Endothelial cell of umbilical vein (primary cell): ENCODE results near the gene SAFB. TPM values are rescaled to one million over a fixed set of nuclear protein-coding genes. Genes with fewer than 3 reads are reported as not detected.

ENCODE experiments used
- BruUV-seq: library from RNA; stranded (reverse); fragments of 400-500 nt; replicated peaks from 2 replicates; lab custom pipeline; 2021; lab: Mats Ljungman, UMichigan
- CTCF ChIA-PET: fragments of 300-600, 350-600 bp; sonication (Branson Sonifier 250); formaldehyde crosslinking; loops from one replicate; lab custom pipeline; 2021; ENCODE audit warnings: antibody characterized with exemption, inconsistent platforms; lab: Charles Lee
- POLR2A ChIA-PET: fragments of 300-600, 350-600 bp; sonication (Branson Sonifier 250); formaldehyde crosslinking; loops from one replicate; lab custom pipeline; 2021; ENCODE audit warnings: antibody characterized with exemption, inconsistent platforms; lab: Charles Lee
- DNase-seq: peaks from one replicate; pipeline ENCODE4 v3.0.0-alpha.2; 2011; ENCODE audit warnings: low read depth, low spot score
- FAIRE-seq: peaks from 2 replicates; lab custom pipeline; 2011; peaks lifted over from hg19 to GRCh38; lab: Jason Lieb, UNC
- H2AFZ ChIP-seq: 2 replicates; pipeline ENCODE4 v1.6.0; 2012; ENCODE audit warnings: low read depth, low read length, control low read depth, inconsistent platforms
- H3K27ac ChIP-seq: 2 replicates; pipeline ENCODE4 v1.5.1; 2011; ENCODE audit warnings: low read depth, mild to moderate bottlenecking, control low read depth, low read length, moderate library complexity; ENCODE audit not compliant: insufficient read depth
- H3K27me3 ChIP-seq, 2 experiments: 2 replicates each; pipeline versions ENCODE4 v1.6.0 to v1.6.1; 2011; ENCODE audit warnings: low read length in 2 of 2, mixed read lengths in 1 of 2; ENCODE audit not compliant: control insufficient read depth in 2 of 2, insufficient read depth in 2 of 2
- H3K36me3 ChIP-seq, 2 experiments: 2 replicates in 1 of 2; 3 replicates in 1 of 2; pipeline ENCODE4 v1.5.1; 2011; ENCODE audit warnings: low read length in 2 of 2, mild to moderate bottlenecking in 1 of 2, moderate library complexity in 1 of 2; ENCODE audit not compliant: control insufficient read depth in 2 of 2, insufficient read depth in 2 of 2; ENCODE audit errors: extremely low read depth in 1 of 2
- H3K4me1 ChIP-seq: 3 replicates; pipeline ENCODE4 v1.5.1; 2011; ENCODE audit warnings: mild to moderate bottlenecking, low read length; ENCODE audit not compliant: control insufficient read depth, insufficient read depth; ENCODE audit errors: extremely low read depth
- H3K4me2 ChIP-seq: 2 replicates; pipeline ENCODE4 v1.6.1; 2011; ENCODE audit warnings: low read length, control low read depth, mixed read lengths; ENCODE audit not compliant: insufficient read depth
- H3K4me3 ChIP-seq, 3 experiments: fragments of 200-600 bp in 1 of 3; sonication (generic), shearing (Covaris generic) in 1 of 3; replicated peaks in 1 of 3; 2 replicates each; pipeline ENCODE4 v1.5.1; 2011 to 2016; ENCODE audit warnings: control low read depth in 3 of 3, low read length in 3 of 3, mild to moderate bottlenecking in 2 of 3, inconsistent platforms in 1 of 3, low read depth in 1 of 3, moderate library complexity in 1 of 3; ENCODE audit not compliant: insufficient read depth in 1 of 3
- H3K79me2 ChIP-seq: 2 replicates; pipeline ENCODE4 v1.6.0; 2012; ENCODE audit warnings: low read length, inconsistent platforms; ENCODE audit not compliant: control insufficient read depth, insufficient read depth
- H3K9ac ChIP-seq: replicated peaks from 2 replicates; pipeline ENCODE3; 2011; ENCODE audit warnings: low read length, control low read depth; ENCODE audit not compliant: insufficient read depth; ENCODE audit errors: extremely low read depth
- H3K9me1 ChIP-seq: replicated peaks from 3 replicates; pipeline ENCODE4 v1.6.0; 2011; ENCODE audit warnings: mild to moderate bottlenecking, low read length; ENCODE audit not compliant: control insufficient read depth, insufficient read depth; ENCODE audit errors: extremely low read depth
- H3K9me3 ChIP-seq: replicated peaks from 2 replicates; pipeline ENCODE4 v1.5.1; 2012; ENCODE audit warnings: low read length, inconsistent platforms; ENCODE audit not compliant: control insufficient read depth, insufficient read depth
- H4K20me1 ChIP-seq: replicated peaks from 2 replicates; pipeline ENCODE3; 2011; ENCODE audit warnings: mild to moderate bottlenecking, low read length; ENCODE audit not compliant: control insufficient read depth, insufficient read depth; ENCODE audit errors: extremely low read depth
- EZH2 ChIP-seq: IDR thresholded peaks from 2 replicates; pipeline ENCODE4 v1.6.1; 2012; ENCODE audit warnings: borderline replicate concordance, low read depth, mild to moderate bottlenecking, moderate library complexity, low read length, inconsistent platforms; ENCODE audit not compliant: severe bottlenecking
- GATA2 ChIP-seq: IDR thresholded peaks from 2 replicates; pipeline ENCODE4 v1.7.0; 2011; ENCODE audit warnings: low read depth, mild to moderate bottlenecking, moderate library complexity, mixed read lengths, low read length; ENCODE audit not compliant: insufficient read length, insufficient read depth
- MYC ChIP-seq: IDR thresholded peaks from one replicate; pipeline ENCODE4 v1.6.1; 2011; ENCODE audit warnings: mild to moderate bottlenecking, low read depth, low read length
- POLR2A ChIP-seq: IDR thresholded peaks from 2 replicates; pipeline ENCODE4 v1.6.1; 2012; ENCODE audit warnings: low read depth, mild to moderate bottlenecking, control low read depth, low read length
- POLR2AphosphoS5 ChIP-seq: IDR thresholded peaks from 2 replicates; pipeline ENCODE4 v1.6.1; 2012; ENCODE audit warnings: low read depth, mild to moderate bottlenecking, control low read depth, low read length, moderate library complexity; ENCODE audit not compliant: insufficient read depth
- dilution Hi-C: fragments of 300-500 bp; cut with MboI; formaldehyde crosslinking; loops from one replicate; pipeline ENCODE4 v1.15.0; 2019; ENCODE audit warnings: low sequenced_read_pairs; ENCODE audit not compliant: extremely low pct_ligation_motif_present
- intact Hi-C: fragments of 100-400 bp; cut with micrococcal nuclease; formaldehyde crosslinking; loops from one replicate; pipeline ENCODE4 v1.10.0; 2022
- polyA plus RNA-seq, 4 experiments: library from polyadenylated mRNA; depleted of rRNA in 3 of 4; stranded (reverse) in 3 of 4; unstranded in 1 of 4; fragments of >200 nt; gene quantifications; 2 replicates each; pipeline versions ENCODE4 v1.2.1 to v1.2.3, GENCODE V29; 2011 to 2012; ENCODE audit warnings: missing spikeins in 1 of 4
- total RNA-seq: library from RNA; stranded (reverse); gene quantifications from 2 replicates; pipeline ENCODE4 v1.2.3, GENCODE V29; 2021
- TF ChIP-seq, protein P1 (sequence below), 2 donors: IDR thresholded peaks; 1 replicate in 1 of 2; 2 replicates in 1 of 2; pipeline ENCODE4 v1.5.1; 2011; ENCODE audit warnings: low read length in 2 of 2, mild to moderate bottlenecking in 2 of 2, moderate library complexity in 2 of 2, control low read depth in 1 of 2, inconsistent platforms in 1 of 2, low read depth in 1 of 2; ENCODE audit not compliant: insufficient read depth in 1 of 2; ENCODE audit errors: extremely low read depth in 1 of 2
- TF ChIP-seq, protein P2 (sequence below): IDR thresholded peaks from 2 replicates; pipeline ENCODE4 v1.6.1; 2011; ENCODE audit not compliant: insufficient read depth, insufficient read length

SAFB gene
- total and polyA plus RNA-seq, 2 donors (not counting 3 experiments of a cell fraction or from before 2014, with no cell fraction given) = 44.7 to 109 TPM

DNA sequence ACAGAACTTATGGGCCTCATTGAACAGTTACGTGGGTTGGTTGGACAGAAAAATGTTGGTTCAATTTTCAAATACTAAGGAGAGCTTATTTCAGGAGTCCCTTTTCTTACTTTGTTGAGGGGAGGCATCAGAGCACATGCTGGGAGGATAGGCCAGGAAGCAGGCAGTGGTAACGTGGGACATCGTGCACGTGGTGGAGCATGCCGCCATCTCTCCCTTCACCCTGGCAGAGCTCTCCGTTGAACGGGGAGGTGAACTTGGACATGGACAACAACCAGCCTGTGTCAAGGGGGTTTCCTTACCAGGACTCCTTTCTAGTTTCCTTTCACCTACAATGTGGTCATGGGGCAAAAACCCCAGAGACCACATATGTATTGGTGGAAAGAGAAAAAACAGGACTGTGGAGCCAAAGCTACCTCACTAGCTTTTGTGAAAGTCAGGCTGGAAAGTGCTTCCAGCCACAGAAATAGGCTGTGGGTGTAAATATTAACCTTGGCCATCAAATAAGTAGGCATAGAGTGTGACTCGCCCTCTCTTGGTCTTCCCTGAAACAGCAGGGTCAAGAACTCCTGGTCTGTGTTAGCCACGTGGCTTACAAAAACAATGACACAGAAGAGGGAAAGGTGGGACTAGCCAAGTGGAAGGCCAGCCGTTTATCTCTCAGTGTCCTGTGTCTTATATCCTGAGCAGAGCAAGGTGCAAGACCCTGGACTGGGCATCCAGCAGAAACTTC lies 43.1 kb downstream of the SAFB start:
- peaks cover 17 to 60% of the 10 kb centered on the region in 2 experiments for H3K36me3 ChIP-seq
- POLR2A ChIA-PET = no interaction called here
- no peaks in the 10 kb centered on the region for H3K9me3 ChIP-seq
- no peaks in the 10 kb centered on the region for H4K20me1 ChIP-seq
- dilution Hi-C loops = no loop called here
- no peak overlapping the region for H2AFZ ChIP-seq
- no peak overlapping the region for H3K9ac ChIP-seq
- intact Hi-C loops = no loop called here
- no peak overlapping the region for H3K4me3 ChIP-seq
- BruUV-seq = no TSS peak
- CTCF ChIA-PET = interaction anchor here (0.6 to 1.4 kb wide), 3 partner anchors 11 to 83 kb away, joined by 3 to 4 read pairs (median 4); no protein-coding TSS in a partner anchor
- no peaks in the 10 kb centered on the region for H3K4me1 ChIP-seq
- DNase-seq (peak; percentile 59), FAIRE-seq (peak; percentile 83)
- no peaks in the 10 kb centered on the region for H3K27me3 ChIP-seq
- no peak overlapping the region for H3K27ac ChIP-seq
- no peaks in the 10 kb centered on the region for H3K79me2 ChIP-seq
- H3K4me2 ChIP-seq = no peak overlapping the region
- no peaks in the 10 kb centered on the region for H3K9me1 ChIP-seq
- TF ChIP-seq POLR2AphosphoS5 (no peak), GATA2 (no peak), POLR2A (no peak), MYC (no peak), EZH2 (no peak)
- TF ChIP-seq, protein P1, sequence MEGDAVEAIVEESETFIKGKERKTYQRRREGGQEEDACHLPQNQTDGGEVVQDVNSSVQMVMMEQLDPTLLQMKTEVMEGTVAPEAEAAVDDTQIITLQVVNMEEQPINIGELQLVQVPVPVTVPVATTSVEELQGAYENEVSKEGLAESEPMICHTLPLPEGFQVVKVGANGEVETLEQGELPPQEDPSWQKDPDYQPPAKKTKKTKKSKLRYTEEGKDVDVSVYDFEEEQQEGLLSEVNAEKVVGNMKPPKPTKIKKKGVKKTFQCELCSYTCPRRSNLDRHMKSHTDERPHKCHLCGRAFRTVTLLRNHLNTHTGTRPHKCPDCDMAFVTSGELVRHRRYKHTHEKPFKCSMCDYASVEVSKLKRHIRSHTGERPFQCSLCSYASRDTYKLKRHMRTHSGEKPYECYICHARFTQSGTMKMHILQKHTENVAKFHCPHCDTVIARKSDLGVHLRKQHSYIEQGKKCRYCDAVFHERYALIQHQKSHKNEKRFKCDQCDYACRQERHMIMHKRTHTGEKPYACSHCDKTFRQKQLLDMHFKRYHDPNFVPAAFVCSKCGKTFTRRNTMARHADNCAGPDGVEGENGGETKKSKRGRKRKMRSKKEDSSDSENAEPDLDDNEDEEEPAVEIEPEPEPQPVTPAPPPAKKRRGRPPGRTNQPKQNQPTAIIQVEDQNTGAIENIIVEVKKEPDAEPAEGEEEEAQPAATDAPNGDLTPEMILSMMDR (IDR thresholded peaks at IDR 0.05; ENCODE audit: extremely low read depth in 1 of 2, insufficient read depth in 1 of 2, low read depth in 1 of 2, low read length in 2 of 2) = peak in 1 of 2 donors; percentile 12
- TF ChIP-seq, protein P2, sequence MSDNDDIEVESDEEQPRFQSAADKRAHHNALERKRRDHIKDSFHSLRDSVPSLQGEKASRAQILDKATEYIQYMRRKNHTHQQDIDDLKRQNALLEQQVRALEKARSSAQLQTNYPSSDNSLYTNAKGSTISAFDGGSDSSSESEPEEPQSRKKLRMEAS = peak; percentile 54
